Measurements from ENCODE around the gene NPC1L1. TPM values are rescaled to one million over a fixed set of nuclear protein-coding genes. Genes with fewer than 3 reads are reported as not detected.
A peak's percentile ranks its signal among the peaks of the same experiment; 100 is the strongest.

NPC1L1 gene
- total and polyA plus RNA-seq, 2 of the 13 experiments (the other 11 are each of a cell fraction or from before 2014, with no cell fraction given): 4.8 to 14.5 TPM

- TF ChIP-seq HBP1 (CRISPR knock-in tag; IDR thresholded peaks at IDR 0.05; ENCODE audit: low read depth) (0 out of 2 replicates have a peak, but pooled peaks have one; percentile 43), HHEX (CRISPR knock-in tag; IDR thresholded peaks at IDR 0.05) (no peak), SMYD3 (CRISPR knock-in tag; IDR thresholded peaks at IDR 0.05) (no peak), ZNF670 (CRISPR knock-in tag; IDR thresholded peaks at IDR 0.05; ENCODE audit: borderline replicate concordance) (0 out of 2 replicates have a peak, but pooled peaks have one; percentile 11), ZNF468 (CRISPR knock-in tag; IDR thresholded peaks at IDR 0.05) (no peak), ZNF441 (CRISPR knock-in tag; IDR thresholded peaks at IDR 0.05; ENCODE audit: borderline replicate concordance) (0 out of 2 replicates have a peak, but pooled peaks have one; percentile 57), ZNF513 (CRISPR knock-in tag; conservative IDR thresholded peaks at IDR 0.05) (no peak), ZSCAN9 (CRISPR knock-in tag; IDR thresholded peaks at IDR 0.05; ENCODE audit: borderline replicate concordance) (no peak; the same call in 1 of the 2 replicates), SALL1 (CRISPR knock-in tag; IDR thresholded peaks at IDR 0.05) (peak; percentile 27; the same call in 1 of the 2 replicates), ZNF512B (CRISPR knock-in tag; IDR thresholded peaks at IDR 0.05; ENCODE audit: borderline replicate concordance) (no peak), PLRG1 (conservative IDR thresholded peaks at IDR 0.05) (no peak), GRHL1 (CRISPR knock-in tag; conservative IDR thresholded peaks at IDR 0.05) (no peak), ATRX (CRISPR knock-in tag; IDR thresholded peaks at IDR 0.05; ENCODE audit: borderline replicate concordance) (no peak), ZNF564 (CRISPR knock-in tag; IDR thresholded peaks at IDR 0.05) (no peak), HMGXB4 (CRISPR knock-in tag; IDR thresholded peaks at IDR 0.05; ENCODE audit: borderline replicate concordance in 1 of 2, low read depth in 1 of 2) (peak; percentile 66 to 75; a peak in 2 of 4 replicates), ZNF841 (CRISPR knock-in tag; IDR thresholded peaks at IDR 0.05; ENCODE audit: borderline replicate concordance) (no peak), ZNF747 (CRISPR knock-in tag; IDR thresholded peaks at IDR 0.05; ENCODE audit: borderline replicate concordance) (peak; percentile 68; the same call in 1 of the 2 replicates)
Measured at GRCh38 chr7:44581879-44582603, 40.9 kb upstream of the NPC1L1 start, which contains the start of gene TMED4 (continued).

All from HepG2 (cell line).